Measurements from ENCODE around the gene MPPE1.
A peak's percentile ranks its signal among the peaks of the same experiment; 100 is the strongest.

The MPPE1 gene

DNA sequence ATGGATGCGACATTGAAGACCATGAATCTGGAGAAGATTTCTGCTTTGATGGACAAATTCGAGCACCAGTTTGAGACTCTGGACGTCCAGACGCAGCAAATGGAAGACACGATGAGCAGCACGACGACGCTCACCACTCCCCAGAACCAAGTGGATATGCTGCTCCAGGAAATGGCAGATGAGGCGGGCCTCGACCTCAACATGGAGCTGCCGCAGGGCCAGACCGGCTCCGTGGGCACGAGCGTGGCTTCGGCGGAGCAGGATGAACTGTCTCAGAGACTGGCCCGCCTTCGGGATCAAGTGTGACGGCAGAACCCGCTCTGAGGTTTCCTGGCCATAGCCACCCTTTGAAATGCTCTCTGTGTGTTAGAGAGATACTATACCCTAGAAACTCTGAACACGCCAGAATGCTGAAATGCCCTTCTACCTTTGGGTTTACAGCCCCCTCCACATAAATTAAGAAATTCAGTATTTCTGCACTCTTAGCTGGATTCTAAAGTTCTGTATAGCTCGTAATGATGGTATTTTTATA is 56.2 kb downstream of the MPPE1 start:
- peak overlapping the region; percentile 100 for H3K4me3 ChIP-seq (replicated peaks; ENCODE audit: low read depth, low read length)
- TF ChIP-seq, protein P1, sequence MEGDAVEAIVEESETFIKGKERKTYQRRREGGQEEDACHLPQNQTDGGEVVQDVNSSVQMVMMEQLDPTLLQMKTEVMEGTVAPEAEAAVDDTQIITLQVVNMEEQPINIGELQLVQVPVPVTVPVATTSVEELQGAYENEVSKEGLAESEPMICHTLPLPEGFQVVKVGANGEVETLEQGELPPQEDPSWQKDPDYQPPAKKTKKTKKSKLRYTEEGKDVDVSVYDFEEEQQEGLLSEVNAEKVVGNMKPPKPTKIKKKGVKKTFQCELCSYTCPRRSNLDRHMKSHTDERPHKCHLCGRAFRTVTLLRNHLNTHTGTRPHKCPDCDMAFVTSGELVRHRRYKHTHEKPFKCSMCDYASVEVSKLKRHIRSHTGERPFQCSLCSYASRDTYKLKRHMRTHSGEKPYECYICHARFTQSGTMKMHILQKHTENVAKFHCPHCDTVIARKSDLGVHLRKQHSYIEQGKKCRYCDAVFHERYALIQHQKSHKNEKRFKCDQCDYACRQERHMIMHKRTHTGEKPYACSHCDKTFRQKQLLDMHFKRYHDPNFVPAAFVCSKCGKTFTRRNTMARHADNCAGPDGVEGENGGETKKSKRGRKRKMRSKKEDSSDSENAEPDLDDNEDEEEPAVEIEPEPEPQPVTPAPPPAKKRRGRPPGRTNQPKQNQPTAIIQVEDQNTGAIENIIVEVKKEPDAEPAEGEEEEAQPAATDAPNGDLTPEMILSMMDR (IDR thresholded peaks at IDR 0.05; ENCODE audit: low read length, missing control alignments) = no peak
- peak; percentile 46 for DNase-seq (ENCODE audit: low read depth)

DNA sequence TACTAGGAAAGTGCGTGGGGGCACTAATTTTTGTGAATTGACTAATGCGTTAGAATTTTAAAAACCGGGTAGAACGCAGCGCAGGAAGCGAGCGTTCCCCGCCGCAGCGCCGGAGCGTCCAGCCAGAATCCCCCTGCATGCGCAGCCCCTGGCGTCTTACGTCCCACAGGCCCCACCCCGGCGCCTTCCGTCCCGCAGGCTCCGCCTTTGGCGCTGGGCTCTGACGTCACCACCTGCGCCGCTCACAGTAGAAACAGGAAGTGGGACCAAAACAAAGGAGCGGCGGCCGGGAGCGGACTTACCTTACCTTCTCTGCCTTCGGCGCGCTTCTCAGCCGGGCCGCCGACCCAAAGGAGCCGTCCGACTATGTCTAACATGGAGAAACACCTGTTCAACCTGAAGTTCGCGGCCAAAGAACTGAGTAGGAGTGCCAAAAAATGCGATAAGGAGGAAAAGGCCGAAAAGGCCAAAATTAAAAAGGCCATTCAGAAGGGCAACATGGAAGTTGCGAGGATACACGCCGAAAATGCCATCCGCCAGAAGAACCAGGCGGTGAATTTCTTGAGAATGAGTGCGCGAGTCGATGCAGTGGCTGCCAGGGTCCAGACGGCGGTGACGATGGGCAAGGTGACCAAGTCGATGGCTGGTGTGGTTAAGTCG is 56.8 kb downstream of the MPPE1 start, which contains the start of gene CHMP1B:
CHMP1B (plus strand) TSS at position 268 of the 660 bp plus-strand sequence; CDS start at position 367, 99 bp downstream.
- peak; percentile 98 for DNase-seq (ENCODE audit: low read depth)
- TF ChIP-seq, protein P1 (IDR thresholded peaks at IDR 0.05; ENCODE audit: low read length, missing control alignments) = no peak
- H3K4me3 ChIP-seq (replicated peaks; ENCODE audit: low read depth, low read length) = peak within 1 kb of the TSS; percentile 100

DNA sequence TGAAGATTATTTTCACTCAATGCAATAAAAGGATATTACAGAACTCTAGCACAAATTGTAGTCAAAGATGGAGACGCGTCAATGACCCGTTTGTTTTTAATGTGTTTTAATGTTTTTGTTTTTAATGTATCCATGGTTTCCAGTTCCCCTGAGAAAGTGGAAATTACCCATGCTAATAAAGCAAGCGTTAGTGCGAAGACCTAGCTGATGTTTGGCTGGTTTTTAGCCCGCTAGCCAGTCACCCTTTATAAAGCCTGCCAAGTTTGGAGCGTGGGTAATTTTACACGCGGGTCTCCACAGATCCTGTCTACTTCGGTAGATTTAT is 57.3 kb downstream of the MPPE1 start:
- TF ChIP-seq, protein P1 (IDR thresholded peaks at IDR 0.05; ENCODE audit: low read length, missing control alignments) = no peak
- DNase-seq (ENCODE audit: low read depth) = no peak
- H3K4me3 ChIP-seq (replicated peaks; ENCODE audit: low read depth, low read length) = peak overlapping the region; percentile 100

DNA sequence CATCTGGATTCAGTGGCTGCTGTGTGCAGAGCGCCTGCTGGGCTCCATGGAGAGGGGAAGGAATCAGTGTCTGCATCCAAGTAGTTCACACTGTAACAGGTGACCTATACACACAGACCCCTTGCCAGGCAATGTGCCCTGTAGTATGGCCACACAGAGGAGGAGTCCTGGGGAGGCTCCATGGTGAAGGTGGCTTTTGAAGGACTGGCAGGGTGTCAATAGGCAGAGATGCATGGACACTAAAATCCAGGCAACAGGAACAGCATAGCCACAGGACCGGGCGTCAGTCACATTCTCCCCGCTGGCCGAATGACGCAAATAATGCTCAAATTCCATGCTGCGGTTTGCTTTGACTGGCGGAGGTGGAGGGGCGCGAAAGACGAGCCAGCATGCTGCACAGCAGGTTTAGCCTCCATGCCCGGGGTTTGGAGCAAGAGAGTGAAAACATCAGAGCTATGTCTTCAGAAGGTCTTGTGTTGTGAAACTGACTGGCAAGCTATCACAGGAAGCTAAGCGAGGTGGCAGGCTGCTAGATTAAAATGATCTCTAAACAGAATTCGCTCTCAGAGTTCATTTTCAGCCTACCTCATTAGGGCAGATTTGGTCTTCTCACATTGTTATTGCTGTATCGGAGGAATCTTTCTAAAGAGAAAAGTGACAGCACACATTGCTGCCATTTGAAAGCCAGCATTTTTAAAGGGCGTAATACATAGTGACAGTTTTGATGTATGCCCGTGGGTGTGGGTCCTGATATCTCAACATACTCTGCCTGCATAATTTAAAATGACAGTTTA is 58.1 kb downstream of the MPPE1 start:
- peak overlapping the region; percentile 100 for H3K4me3 ChIP-seq (replicated peaks; ENCODE audit: low read depth, low read length)
- DNase-seq (ENCODE audit: low read depth) = peak; percentile 95
- TF ChIP-seq, protein P1 (IDR thresholded peaks at IDR 0.05; ENCODE audit: low read length, missing control alignments) = no peak

DNA sequence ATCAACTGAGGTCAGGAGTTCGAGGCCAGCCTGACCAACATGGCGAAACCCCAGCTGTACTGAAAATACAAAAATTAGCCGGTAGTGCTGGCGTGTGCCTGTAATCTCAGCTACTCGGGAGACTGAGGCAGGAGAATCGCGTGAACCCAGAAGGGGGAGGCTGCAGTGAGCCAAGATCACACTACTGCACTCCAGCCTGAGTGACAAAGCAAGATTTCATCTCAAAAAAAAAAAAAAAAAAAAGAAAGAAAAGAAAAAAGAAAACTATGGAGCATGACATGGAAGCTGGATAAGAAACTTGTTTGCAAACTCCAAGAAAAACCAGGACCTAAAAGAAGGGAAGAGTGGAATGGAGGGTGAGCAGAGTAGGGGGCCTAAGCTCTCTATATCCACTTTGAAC is 58.8 kb downstream of the MPPE1 start:
- DNase-seq (ENCODE audit: low read depth) = no peak
- TF ChIP-seq, protein P1 (IDR thresholded peaks at IDR 0.05; ENCODE audit: low read length, missing control alignments) = no peak
- no peak overlapping the region for H3K4me3 ChIP-seq (replicated peaks; ENCODE audit: low read depth, low read length)

DNA sequence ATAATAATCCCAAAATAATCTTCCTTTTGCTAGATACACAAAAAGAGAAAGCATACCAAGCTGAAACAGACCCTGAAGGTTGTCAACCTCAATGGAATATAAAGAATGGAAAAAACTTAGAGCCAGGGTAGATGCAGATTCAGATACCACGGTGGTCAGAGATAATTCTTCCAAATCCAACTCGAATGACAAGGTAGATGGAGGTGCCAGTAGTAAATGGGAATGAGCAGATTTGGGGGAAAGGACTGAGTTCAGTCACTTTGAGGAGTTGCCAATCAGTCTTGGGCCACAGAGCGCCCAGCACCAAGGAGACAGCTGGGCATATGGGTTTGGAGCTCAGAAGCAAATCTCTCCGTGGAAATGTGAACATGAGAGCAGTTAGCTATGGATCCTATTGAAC is 60.3 kb downstream of the MPPE1 start:
- no peak for DNase-seq (ENCODE audit: low read depth)
- TF ChIP-seq, protein P1 (IDR thresholded peaks at IDR 0.05; ENCODE audit: low read length, missing control alignments) = no peak
- H3K4me3 ChIP-seq (replicated peaks; ENCODE audit: low read depth, low read length) = no peak overlapping the region

Data from fibroblast of pulmonary artery (primary cell).